ENCODE measurements around the gene IMPG1. TPM values are rescaled to one million over a fixed set of nuclear protein-coding genes. Genes with fewer than 3 reads are reported as not detected.

The IMPG1 gene
- total RNA-seq, 1 donor from 2014 or later, result not detected

- Histone ChIP-seq H3K36me3 (no peaks in the 10 kb centered on the region), H3K9me3 (no peaks in the 10 kb centered on the region), H3K27me3 (no peaks in the 10 kb centered on the region), H3K4me3 (no peak overlapping the region), H3K27ac (no peak overlapping the region), H3K4me1 (no peaks in the 10 kb centered on the region)
- no peak for TF ChIP-seq CTCF (IDR thresholded peaks at IDR 0.05)
- no peak for DNase-seq (ENCODE audit: low spot score in 2 of 2)
- intact Hi-C loops (cut with DNase I), result no loop called here
Observed at GRCh38 chr6:75952128-75952527, 120.3 kb downstream of the IMPG1 start.

GRCh38 chr6:75947935-75948334 is 124.5 kb downstream of the IMPG1 start:
- no peaks in the 10 kb centered on the region for H3K9me3 ChIP-seq
- no peaks in the 10 kb centered on the region for H3K36me3 ChIP-seq
- no peaks in the 10 kb centered on the region for H3K4me1 ChIP-seq
- intact Hi-C loops (cut with DNase I), result no loop called here
- no peak for DNase-seq (ENCODE audit: low spot score in 2 of 2)
- no peaks in the 10 kb centered on the region for H3K27me3 ChIP-seq
- no peak for TF ChIP-seq CTCF (IDR thresholded peaks at IDR 0.05)
- no peak overlapping the region for H3K27ac ChIP-seq
- no peak overlapping the region for H3K4me3 ChIP-seq

GRCh38 chr6:75946146-75946831 is 126.2 kb downstream of the IMPG1 start:
- intact Hi-C loops (cut with DNase I), result no loop called here
- TF ChIP-seq CTCF (IDR thresholded peaks at IDR 0.05), result no peak
- DNase-seq (ENCODE audit: low spot score in 2 of 2), result no peak
- Histone ChIP-seq H3K4me3 (no peak overlapping the region), H3K27me3 (no peaks in the 10 kb centered on the region), H3K9me3 (no peaks in the 10 kb centered on the region), H3K36me3 (no peaks in the 10 kb centered on the region), H3K4me1 (no peaks in the 10 kb centered on the region), H3K27ac (no peak overlapping the region)

- no peak for DNase-seq (ENCODE audit: low spot score in 2 of 2)
- TF ChIP-seq CTCF (IDR thresholded peaks at IDR 0.05), result no peak
- Histone ChIP-seq H3K4me1 (no peaks in the 10 kb centered on the region), H3K4me3 (no peak overlapping the region), H3K9me3 (no peaks in the 10 kb centered on the region), H3K27me3 (no peaks in the 10 kb centered on the region), H3K36me3 (no peaks in the 10 kb centered on the region), H3K27ac (no peak overlapping the region)
- intact Hi-C loops (cut with DNase I), result no loop called here
Observed at GRCh38 chr6:75943381-75943780, 129.1 kb downstream of the IMPG1 start.

- no peaks in the 10 kb centered on the region for H3K36me3 ChIP-seq
- no peaks in the 10 kb centered on the region for H3K4me1 ChIP-seq
- no peak for DNase-seq (ENCODE audit: low spot score in 2 of 2)
- H3K27ac ChIP-seq, result no peak overlapping the region
- no peak for TF ChIP-seq CTCF (IDR thresholded peaks at IDR 0.05)
- intact Hi-C loops (cut with DNase I), result no loop called here
- H3K27me3 ChIP-seq, result no peaks in the 10 kb centered on the region
- H3K4me3 ChIP-seq, result no peak overlapping the region
- H3K9me3 ChIP-seq, result no peaks in the 10 kb centered on the region
Observed at GRCh38 chr6:75941509-75941908, 131.0 kb downstream of the IMPG1 start.

- H3K27me3 ChIP-seq, result no peaks in the 10 kb centered on the region
- no peaks in the 10 kb centered on the region for H3K36me3 ChIP-seq
- no peaks in the 10 kb centered on the region for H3K9me3 ChIP-seq
- intact Hi-C loops (cut with DNase I), result no loop called here
- no peak overlapping the region for H3K4me3 ChIP-seq
- no peak overlapping the region for H3K27ac ChIP-seq
- H3K4me1 ChIP-seq, result no peaks in the 10 kb centered on the region
- DNase-seq (ENCODE audit: low spot score in 2 of 2), result no peak
- TF ChIP-seq CTCF (IDR thresholded peaks at IDR 0.05), result no peak
Observed at GRCh38 chr6:75940564-75940963, 131.9 kb downstream of the IMPG1 start.

Measured in ascending aorta (tissue), 2 donors.